HG02973 (cell line): ENCODE results near the gene IQUB.
"Not testable (repeated sequence)": the region's sequence is repeated elsewhere in the genome, so short reads cannot be mapped to it uniquely, and the experiment has no call there.

Experiments
- ATAC-seq: cut with Tn5 transposase; IDR thresholded peaks from one replicate; pipeline ENCODE4 v1.9.1; 2021; ENCODE audit warnings: moderate library complexity; ENCODE audit not compliant: unreplicated experiment

IQUB gene

GRCh38 chr7:123423622-123424021 is 110.8 kb downstream of the IQUB start:
- ATAC-seq: no peak

- ATAC-seq: no peak
Observed at GRCh38 chr7:123417580-123417979, 116.8 kb downstream of the IQUB start.

- ATAC-seq: no peak
Observed at GRCh38 chr7:123415625-123416024, 118.8 kb downstream of the IQUB start.

GRCh38 chr7:123410273-123410904 is 124.0 kb downstream of the IQUB start:
- no peak for ATAC-seq

- not testable (repeated sequence) for ATAC-seq
Observed at GRCh38 chr7:123407951-123408350, 126.4 kb downstream of the IQUB start.
